Breast epithelium (tissue), 3 donors: Measurements from ENCODE around the gene PKNOX2.

Source experiments
- CTCF ChIP-seq, 3 donors: fragments of 450-650 bp; IDR thresholded peaks; one replicate each; pipeline ENCODE4 v1.5.1; 2016 to 2017; ENCODE audit warnings: antibody characterized with exemption in 3 of 3, mild to moderate bottlenecking in 3 of 3, moderate library complexity in 3 of 3
- POLR2A ChIP-seq: fragments of 450-650 bp; IDR thresholded peaks from one replicate; pipeline ENCODE4 v1.6.1; 2016; ENCODE audit warnings: antibody characterized with exemption, mild to moderate bottlenecking, moderate library complexity

- TF ChIP-seq CTCF (IDR thresholded peaks at IDR 0.05) (no peak), POLR2A (no peak)
Measured at GRCh38 chr11:125293596-125293995, 129.0 kb downstream of the PKNOX2 start.
